NCI-H526 treated with DMSO at 0.1 percent for 48 hours (cell line): Measurements from ENCODE around the gene RAPGEF5.

Experiments
- DNase-seq: peaks from one replicate; lab custom pipeline; 2025; lab: John Stamatoyannopoulos, UW

RAPGEF5 gene

GRCh38 chr7:22256541-22257096 is 100.3 kb downstream of the RAPGEF5 start:
- no peak for DNase-seq

GRCh38 chr7:22255834-22256233 is 101.1 kb downstream of the RAPGEF5 start:
- DNase-seq = no peak

DNA sequence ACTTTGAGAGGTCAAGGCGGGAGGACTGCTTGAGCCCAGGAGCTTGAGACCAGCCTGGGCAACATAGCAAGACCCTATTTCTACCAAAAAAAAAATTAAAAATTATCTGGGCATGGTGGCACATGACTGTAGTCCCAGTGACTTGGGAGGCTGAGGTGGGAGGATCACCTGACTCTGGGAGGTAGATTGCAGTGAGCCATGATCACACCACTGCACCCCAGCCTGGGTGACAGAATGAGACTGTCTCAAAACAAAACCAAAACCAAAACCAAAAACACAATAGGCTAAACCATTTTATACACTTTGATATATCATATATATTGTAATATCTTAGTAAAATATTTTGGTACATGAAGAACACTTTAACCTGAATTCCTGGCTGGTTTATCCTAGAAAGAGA is 101.6 kb downstream of the RAPGEF5 start:
- DNase-seq = no peak

GRCh38 chr7:22252936-22253536 is 103.9 kb downstream of the RAPGEF5 start:
- DNase-seq = no peak

- DNase-seq = no peak
Observed at GRCh38 chr7:22252016-22252415, 104.9 kb downstream of the RAPGEF5 start.

GRCh38 chr7:22251281-22251680 is 105.7 kb downstream of the RAPGEF5 start:
- DNase-seq = no peak

GRCh38 chr7:22250390-22250789 is 106.6 kb downstream of the RAPGEF5 start:
- DNase-seq = no peak

GRCh38 chr7:22248111-22248809 is 108.7 kb downstream of the RAPGEF5 start:
- DNase-seq = no peak

DNA sequence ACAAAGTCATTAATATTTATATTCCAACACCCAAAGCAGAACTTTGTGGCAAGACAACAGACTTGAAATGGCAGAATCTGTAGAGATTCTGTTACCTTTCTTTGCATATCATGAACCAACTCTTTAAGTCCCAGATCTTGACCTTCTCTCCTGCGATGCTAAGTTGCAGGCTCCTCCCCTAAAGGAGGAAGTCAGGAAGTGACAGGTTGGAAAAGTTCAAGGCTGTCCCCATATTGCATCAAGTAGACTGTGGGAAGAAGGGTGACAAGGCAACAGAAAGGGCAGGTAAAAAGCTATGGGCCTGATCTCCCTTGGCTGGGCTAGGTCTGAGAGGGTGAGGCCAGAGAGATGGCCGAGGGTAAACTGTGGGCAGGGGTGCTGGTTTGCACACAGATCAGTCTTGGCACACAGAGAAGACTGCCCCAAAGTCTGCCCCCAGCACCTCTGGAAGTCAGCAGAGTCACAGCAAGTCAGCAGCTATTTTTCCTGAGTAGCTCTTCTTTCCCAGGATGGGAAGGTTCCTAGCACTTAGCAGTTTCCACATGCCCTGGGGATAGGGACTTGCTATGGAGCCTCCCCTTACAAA is 115.1 kb downstream of the RAPGEF5 start:
- no peak for DNase-seq

- no peak for DNase-seq
Observed at GRCh38 chr7:22240904-22241571, 115.9 kb downstream of the RAPGEF5 start.

GRCh38 chr7:22238354-22239311 is 118.3 kb downstream of the RAPGEF5 start:
- DNase-seq = no peak

GRCh38 chr7:22235134-22235533 is 121.8 kb downstream of the RAPGEF5 start:
- no peak for DNase-seq

DNA sequence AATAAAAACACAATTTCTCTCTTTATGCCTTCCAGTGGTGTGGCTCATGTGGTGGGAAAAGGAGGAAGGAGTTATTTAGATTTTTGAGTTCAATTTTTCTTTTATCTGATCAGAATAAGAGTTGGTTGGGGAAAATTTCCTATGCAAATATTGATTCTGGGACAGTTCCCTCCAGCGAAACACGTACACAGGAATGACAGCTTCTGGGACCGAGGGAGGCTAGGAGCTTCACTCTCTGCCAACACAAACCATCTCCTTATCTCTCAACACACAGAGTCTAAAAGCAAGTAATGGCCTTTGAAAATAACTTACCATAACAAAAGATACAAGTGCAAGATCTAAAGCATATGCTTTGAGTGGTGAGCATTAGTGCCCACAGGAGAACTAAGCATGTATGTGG is 122.7 kb downstream of the RAPGEF5 start:
- DNase-seq = peak; percentile 51

DNA sequence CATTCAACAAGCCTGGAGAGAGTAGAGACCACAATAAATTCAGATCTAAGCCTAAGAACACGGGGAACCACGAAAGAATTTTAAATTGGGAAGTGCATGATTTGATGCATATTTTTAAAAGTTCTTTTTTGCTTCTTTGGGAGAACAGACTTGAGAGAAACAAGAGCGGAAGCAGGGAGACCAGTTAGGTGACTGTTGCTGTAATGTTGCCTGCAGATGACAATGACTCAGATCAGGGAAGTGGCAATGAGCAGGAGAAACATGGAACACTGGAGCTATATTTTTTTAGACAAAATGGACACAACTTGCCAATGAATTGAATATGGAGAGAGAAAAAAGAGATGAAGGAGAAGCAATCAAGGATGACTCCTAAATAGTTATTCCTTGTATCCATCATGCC is 125.1 kb downstream of the RAPGEF5 start:
- no peak for DNase-seq

GRCh38 chr7:22231141-22231540 is 125.8 kb downstream of the RAPGEF5 start:
- no peak for DNase-seq

DNA sequence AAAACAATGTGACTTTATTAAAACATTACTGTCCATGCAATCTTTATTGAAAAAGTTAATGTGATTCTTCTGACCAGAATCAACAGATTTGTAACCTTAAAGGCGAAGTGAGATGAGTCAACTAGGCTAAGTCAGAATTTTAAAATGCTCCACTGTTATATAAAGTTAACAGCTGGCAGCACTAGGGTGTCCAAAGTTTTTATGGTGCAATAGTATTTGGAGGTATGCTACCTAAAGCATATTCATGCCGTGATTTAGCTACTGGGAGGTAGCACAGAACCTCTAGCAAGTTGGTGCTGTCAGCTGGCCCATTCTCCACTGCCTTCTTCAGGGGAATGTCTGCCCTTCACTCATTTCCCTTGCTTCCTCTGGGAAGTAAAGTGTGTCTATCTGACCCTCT is 126.7 kb downstream of the RAPGEF5 start:
- no peak for DNase-seq

GRCh38 chr7:22229148-22229547 is 127.8 kb downstream of the RAPGEF5 start:
- DNase-seq = no peak

DNA sequence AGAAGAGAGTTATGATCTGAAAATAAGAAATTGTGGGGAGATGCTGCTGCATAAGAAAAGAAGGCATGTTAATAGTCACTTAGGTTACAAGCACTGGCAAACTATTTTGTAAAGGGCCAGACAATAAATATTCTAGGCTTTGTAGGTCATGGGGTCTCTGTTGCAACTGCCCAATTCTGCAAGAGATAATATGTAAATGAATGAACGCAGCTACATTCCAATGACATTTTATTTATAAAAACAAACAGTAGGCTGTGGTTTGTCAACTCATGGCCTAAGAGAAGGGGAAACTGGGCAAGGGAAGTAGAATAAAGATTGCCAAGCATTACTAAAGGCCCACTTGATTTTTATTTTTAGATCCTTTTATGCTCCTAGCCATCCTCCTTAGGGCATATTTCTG is 133.1 kb downstream of the RAPGEF5 start:
- no peak for DNase-seq

- no peak for DNase-seq
Observed at GRCh38 chr7:22220941-22221340, 136.0 kb downstream of the RAPGEF5 start.

DNA sequence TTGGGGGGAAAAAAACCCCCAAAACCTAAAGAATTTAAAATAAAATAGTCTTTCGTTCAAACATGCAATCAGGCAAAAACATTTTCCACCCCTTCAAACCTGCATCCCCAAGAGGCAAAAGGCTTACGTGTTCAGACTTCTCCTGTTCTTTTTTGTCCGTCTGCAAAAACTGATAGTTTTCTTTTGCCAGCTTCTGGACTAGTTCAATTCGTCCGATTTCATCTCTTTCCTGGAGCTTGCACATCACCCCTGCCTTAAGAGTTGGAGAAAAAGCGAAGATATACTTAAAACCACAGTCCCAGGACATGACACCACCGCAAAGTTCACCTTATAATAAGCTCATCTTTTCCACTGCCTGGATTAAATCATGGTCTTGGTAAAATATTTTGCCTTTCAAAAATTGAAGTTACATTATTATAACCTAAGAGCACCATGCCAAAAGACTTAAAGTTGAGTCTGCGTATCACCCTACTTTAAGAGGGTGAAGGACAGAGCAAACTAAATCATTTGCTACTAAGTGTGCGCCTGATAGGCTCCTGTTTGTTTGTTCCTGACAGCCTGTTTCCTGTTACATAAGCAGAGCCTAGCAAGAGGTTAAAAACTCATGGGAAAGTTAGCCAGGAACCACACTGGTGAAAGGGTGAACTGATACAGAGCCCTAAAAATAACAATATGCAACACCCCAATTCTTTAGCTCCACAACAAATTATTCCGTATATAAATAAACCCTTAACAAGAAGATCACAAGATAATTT is 137.0 kb downstream of the RAPGEF5 start:
- no peak for DNase-seq

DNA sequence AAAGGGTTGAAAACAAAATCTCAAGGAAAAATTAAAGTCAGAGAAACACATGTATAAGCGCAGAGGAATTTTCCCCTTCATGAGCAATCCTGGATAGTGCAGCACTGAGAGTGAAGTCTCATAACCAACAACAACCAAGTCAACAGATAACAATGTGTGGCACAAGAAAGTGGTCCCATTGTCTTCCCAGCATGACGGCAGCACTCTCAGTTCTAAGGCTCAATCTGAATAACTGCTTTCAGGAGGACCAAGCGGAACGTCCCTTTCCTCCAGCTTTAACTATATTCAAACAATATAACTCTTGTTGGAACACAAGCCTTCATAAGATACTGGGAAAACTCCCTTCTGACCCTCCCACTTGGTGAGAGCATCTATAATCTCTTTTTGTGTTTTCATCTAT is 137.9 kb downstream of the RAPGEF5 start:
- DNase-seq = no peak
